GM12865 (cell line): ENCODE results near the gene CCNA2.

Experiments used
- DNase-seq: peaks from one replicate; pipeline ENCODE4 v3.0.0; 2010; ENCODE audit warnings: low read depth
- H3K4me3 ChIP-seq: 2 replicates; pipeline ENCODE4 v1.5.1; 2011; ENCODE audit warnings: mild to moderate bottlenecking, low read depth, low read length, control low read depth
- CTCF ChIP-seq: IDR thresholded peaks from 2 replicates; pipeline ENCODE4 v1.5.1; 2011; ENCODE audit warnings: low read length, control low read depth, low read depth, inconsistent platforms; ENCODE audit not compliant: insufficient read depth; ENCODE audit errors: missing control alignments

Gene CCNA2

GRCh38 chr4:121822796-121823504 is 733 bp downstream of the CCNA2 start:
- peak; percentile 72 for DNase-seq
- no peak for TF ChIP-seq CTCF
- H3K4me3 ChIP-seq: peak overlapping the region; percentile 70

GRCh38 chr4:121822047-121822446 is 1.6 kb downstream of the CCNA2 start:
- peak overlapping the region; percentile 70 for H3K4me3 ChIP-seq
- TF ChIP-seq CTCF: no peak
- DNase-seq: no peak

GRCh38 chr4:121819216-121819965 is 4.3 kb downstream of the CCNA2 start:
- no peak for DNase-seq
- TF ChIP-seq CTCF: no peak
- H3K4me3 ChIP-seq: no peak overlapping the region

- H3K4me3 ChIP-seq: no peak overlapping the region
- no peak for DNase-seq
- no peak for TF ChIP-seq CTCF
Measured at GRCh38 chr4:121818215-121818614, 5.5 kb downstream of the CCNA2 start.

- H3K4me3 ChIP-seq: no peak overlapping the region
- DNase-seq: no peak
- no peak for TF ChIP-seq CTCF
Measured at GRCh38 chr4:121817701-121818100, 6.0 kb downstream of the CCNA2 start.

GRCh38 chr4:121817006-121817405 is 6.7 kb downstream of the CCNA2 start:
- DNase-seq: no peak
- TF ChIP-seq CTCF: no peak
- no peak overlapping the region for H3K4me3 ChIP-seq

GRCh38 chr4:121814756-121815155 is 8.9 kb downstream of the CCNA2 start:
- no peak for TF ChIP-seq CTCF
- H3K4me3 ChIP-seq: no peak overlapping the region
- DNase-seq: no peak
